GM18508 (cell line): Measurements from ENCODE around the gene MINPP1.
"Not testable (repeated sequence)": the region's sequence is repeated elsewhere in the genome, so short reads cannot be mapped to it uniquely, and the experiment has no call there.

Experiments
- ATAC-seq: cut with Tn5 transposase; IDR thresholded peaks from one replicate; pipeline ENCODE4 v1.9.1; 2021; ENCODE audit warnings: moderate number of reproducible peaks; ENCODE audit not compliant: insufficient read depth, unreplicated experiment

Gene MINPP1

GRCh38 chr10:87560495-87561129 lies 55.9 kb downstream of the MINPP1 start:
- ATAC-seq = no peak

- ATAC-seq = no peak
Observed at GRCh38 chr10:87562750-87563149, 58.1 kb downstream of the MINPP1 start.

DNA sequence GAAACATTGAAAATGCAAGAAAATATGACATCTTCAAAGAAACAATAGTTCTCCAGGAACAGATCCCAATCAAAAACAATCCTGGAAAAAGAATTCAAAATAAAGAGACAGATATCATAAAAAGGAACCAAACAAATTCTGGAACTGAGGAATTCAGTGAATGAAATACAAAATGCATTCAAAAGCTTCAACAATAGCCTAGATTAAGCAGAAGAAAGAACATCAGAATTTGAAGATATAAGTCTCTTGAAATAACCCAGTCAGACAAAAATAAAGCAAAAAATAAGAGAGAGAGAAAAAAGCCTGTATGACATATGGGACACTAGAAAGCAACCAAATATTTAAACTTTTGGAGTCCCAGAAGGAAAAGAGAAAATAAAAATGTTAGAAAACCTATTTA lies 60.3 kb downstream of the MINPP1 start:
- ATAC-seq = no peak

DNA sequence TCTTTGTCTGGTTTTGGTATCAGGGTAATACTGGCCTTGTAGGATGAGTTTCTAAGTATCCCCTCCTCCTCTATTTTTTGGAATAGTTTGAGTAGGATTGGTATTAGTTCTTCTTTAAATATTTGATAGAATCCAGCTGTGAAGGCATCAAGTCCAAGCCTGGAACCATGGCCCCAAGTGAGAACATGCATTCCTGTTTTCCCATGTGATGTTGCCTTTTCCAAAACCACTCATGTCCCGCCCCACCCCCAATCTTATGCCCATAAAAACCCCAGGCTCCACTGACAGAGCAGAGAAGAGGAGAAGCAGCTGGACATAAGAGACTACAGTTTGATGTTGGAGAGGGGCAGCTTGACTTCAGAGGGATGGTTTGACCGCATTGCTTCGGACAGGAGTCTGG lies 71.2 kb downstream of the MINPP1 start:
- no peak for ATAC-seq

DNA sequence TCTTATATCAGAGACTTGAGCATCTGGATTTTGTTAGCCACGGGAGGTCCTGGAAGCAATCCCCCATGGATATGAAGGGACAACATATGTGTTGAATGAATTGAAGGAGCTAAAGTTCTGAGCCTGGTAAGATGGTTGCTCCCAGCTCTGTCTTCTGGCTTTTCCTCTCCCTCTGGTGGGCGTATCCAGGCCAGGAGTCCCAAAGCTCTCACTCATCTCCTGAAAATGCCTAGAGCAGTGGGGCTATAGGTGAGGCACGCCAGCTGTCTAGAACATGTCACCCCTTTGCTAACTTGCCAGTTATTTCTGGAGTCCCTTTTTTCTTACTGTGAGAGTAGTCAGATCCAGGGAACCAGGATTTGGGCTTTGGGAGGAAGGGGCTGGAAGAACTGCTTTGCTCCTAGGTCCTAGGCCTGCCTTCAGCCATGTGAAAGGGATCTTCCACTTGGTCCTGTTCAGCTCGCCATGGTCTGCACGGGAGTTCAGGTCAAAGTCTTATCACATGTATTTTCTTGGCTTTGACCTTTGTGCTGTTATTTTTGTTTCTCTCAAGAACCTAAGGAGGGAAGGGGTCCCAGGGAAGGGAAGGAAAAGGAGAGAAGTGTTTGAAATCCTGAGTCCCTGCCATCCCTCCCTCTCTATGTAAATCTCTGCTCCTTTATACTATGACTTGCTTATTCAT lies 73.6 kb downstream of the MINPP1 start:
- no peak for ATAC-seq

- no peak for ATAC-seq
Observed at GRCh38 chr10:87578842-87579401, 74.2 kb downstream of the MINPP1 start.

GRCh38 chr10:87579563-87579962 lies 74.9 kb downstream of the MINPP1 start:
- no peak for ATAC-seq

DNA sequence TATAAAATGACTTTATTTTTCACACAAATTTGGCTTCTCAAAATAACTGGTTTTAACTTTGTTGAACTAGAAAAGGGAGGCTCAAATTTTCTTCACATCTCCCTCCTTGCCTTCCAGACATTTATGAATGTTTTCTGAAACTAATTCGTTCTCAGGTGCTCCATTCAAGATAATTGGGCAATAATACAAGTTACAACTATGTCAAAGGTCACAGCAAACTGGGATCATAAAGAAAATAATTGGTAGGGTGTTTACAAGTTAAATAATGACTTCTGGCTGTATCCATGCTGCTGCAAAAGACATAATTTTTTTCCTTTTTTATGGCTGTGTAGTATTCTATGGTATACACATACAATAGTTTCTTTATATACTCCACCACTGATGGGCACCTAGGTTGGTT lies 75.3 kb downstream of the MINPP1 start:
- ATAC-seq = no peak

DNA sequence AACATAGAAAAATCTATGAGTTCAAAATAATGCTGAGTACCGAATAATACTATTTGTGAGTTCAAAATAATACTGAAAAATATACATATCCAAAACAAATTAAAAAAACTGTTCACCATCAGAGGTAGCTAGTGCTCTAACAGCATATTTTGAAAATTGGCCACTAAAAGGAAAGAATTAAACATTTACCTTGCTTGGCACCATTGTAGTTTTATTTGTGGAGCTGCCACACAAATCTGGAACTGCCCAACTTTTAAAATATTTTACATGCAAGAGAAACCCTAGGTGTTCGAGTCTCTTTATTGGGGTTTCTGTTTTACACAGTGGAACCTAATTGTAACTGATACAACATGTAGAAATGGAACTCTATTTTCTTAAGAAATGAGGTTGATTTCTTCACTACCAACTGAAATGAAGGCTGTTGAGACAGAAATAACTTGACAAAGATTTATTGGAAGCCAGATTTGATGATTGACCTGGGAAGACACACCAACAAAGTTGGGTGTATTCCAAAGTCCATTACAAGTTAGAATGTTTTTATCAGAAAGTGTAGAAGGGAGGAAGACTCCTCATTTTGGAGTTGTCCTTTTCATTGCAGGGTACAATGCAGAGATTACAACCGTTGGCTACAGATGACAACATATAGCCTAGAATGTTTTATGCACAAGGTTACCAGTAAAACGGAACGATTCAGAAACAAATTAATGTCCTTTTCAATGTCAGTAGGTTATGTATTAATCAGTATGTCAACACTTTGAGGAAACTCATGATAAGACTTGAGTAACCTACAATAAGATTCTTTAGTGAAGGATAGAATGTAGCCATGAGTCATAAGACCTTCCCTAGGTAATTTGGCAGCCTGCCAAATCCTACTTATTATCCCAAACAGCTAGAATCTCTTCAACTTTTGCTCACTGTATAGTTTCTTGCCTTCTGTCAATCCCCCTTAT lies 81.1 kb downstream of the MINPP1 start:
- no peak for ATAC-seq

DNA sequence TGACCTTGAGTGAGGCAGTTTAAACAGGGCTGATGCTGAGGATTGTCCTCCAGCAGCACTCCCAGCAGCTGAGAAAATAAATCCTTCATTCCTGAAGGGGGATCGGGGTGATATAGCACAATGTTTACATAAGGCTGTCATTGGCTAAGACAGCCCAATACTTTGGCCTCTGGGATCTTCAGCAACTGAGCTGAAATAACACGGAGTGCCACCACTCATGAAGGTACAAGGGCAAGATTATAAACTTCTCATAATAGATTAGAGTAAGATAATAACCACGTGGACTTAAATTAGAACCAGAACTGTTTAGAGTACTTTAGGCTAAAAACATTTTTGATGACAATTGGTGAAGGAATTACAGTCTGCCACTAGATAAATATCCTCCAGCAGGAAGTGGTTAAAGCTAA lies 85.0 kb downstream of the MINPP1 start:
- no peak for ATAC-seq

- ATAC-seq = no peak
Observed at GRCh38 chr10:87590705-87591588, 86.3 kb downstream of the MINPP1 start.

DNA sequence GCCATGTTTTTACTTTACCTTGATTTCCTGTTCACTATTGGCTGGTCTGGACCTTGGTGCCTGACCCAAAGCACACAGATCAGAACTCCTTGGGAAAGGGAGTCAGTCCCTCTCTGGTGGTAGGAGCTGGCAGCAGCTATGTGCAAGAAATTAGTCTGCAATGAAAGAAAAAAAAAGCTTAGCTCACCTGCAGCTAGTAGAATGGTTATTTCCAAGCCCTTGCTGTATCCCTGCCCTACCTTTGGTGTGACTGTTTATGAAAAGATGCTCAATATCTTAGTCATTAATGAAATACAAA lies 86.8 kb downstream of the MINPP1 start:
- ATAC-seq = no peak

DNA sequence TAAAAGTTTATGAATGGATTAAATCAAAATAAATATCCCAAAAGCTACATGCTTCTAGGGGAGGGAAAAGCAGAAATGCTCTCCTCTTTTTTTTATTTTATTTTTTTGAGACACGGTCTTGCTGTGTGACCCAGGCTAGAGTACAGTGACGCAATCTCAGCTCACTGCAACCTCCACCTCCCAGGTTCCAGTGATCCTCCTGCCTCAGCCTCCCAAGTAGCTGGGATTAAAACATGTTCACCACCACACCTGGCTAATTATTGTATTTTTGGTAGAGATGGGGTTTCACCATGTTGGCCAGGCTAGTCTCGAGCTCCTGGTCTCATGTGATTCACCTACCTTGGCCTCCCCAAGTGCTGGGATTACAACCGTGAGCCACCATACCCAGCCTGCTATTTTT lies 88.2 kb downstream of the MINPP1 start:
- ATAC-seq = not testable (repeated sequence)

DNA sequence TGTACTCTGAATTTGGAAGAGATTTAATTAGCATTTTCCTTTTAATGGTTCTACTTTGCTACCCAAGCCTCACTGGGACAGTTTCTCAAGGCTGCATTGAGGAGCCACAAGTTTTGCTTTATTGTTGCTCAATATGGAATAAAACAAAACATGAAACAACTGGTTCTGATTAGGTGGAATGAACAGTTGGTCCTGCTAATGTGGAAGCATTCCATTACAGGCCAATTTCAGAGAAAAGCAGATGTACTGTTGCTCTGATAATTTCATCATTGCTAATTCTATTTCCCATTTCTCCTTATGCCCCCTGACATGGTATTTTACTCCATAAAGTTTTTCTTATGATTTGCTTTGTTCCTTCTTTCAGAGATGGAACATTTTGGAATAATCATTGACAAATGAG lies 89.0 kb downstream of the MINPP1 start:
- no peak for ATAC-seq

DNA sequence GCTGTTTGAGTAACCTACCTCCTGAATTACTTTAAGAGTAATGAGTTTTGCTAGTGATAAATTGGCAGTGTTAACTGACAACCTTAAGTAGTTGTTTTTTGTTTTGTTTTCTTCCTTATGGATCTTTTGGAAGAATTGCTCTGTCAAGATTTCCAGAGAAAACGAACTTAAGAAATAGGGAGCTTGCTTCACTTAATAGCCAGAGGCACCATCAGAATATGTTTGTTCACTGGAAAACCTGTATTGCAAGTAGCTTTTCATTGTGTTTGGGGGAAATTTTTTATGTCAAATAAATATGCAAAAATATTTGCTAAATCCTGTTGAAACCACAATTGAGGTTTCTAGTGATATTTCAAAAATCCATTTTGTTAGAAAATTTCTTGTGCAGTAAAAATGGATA lies 89.5 kb downstream of the MINPP1 start:
- ATAC-seq = no peak

DNA sequence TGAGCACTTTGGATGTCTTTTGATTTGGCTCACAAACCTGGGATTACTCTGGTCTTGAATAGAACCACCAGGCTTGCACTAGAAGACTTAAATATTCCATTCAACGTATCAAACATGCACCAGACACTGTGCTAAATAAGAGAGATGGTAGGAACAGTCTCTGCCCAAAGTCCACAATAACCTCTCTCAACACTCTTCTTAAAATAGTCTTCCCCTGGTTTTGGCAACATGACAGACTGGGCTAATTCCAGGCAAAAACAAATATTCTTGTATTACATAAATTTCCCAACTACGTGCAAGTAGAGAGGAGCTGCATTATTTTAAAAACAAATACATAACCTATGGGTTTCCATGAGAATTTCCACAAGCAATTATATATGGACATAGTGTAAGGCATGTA lies 90.2 kb downstream of the MINPP1 start:
- no peak for ATAC-seq

GRCh38 chr10:87596351-87596750 lies 91.7 kb downstream of the MINPP1 start:
- ATAC-seq = no peak

DNA sequence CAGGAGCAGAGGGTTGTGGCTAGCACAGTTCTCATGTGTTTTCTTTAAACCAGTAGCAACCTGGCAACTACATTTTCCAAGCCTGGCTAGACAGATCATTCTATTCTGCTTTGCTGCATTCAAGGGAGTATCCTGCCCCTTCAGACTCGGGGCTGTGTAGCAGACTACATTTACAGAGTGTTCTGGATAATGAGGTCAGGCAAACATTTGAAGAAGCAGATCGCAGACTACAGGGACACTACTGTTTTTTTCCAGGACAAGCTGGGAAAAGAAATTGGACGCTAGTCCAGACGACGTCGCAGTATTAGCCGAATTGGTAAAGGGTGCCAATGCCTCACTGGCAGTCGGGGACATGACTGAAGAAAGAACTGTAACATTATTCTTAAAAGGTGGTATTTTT lies 94.0 kb downstream of the MINPP1 start:
- ATAC-seq = no peak

- no peak for ATAC-seq
Observed at GRCh38 chr10:87600581-87600980, 95.9 kb downstream of the MINPP1 start.
